Measurements from ENCODE around the gene VPS9D1.
"Not testable (repeated sequence)": the region's sequence is repeated elsewhere in the genome, so short reads cannot be mapped to it uniquely, and the experiment has no call there.

Gene VPS9D1

GRCh38 chr16:89691986-89692569 is 28.6 kb downstream of the VPS9D1 start:
- no peak for DNase-seq

- no peak for DNase-seq
Observed at GRCh38 chr16:89691231-89691985, 29.3 kb downstream of the VPS9D1 start.

GRCh38 chr16:89690392-89690901 is 30.3 kb downstream of the VPS9D1 start:
- no peak for DNase-seq

GRCh38 chr16:89689621-89690020 is 31.1 kb downstream of the VPS9D1 start:
- DNase-seq = not testable (repeated sequence)

- DNase-seq = no peak
Observed at GRCh38 chr16:89689142-89689541, 31.6 kb downstream of the VPS9D1 start.

GRCh38 chr16:89688395-89688794 is 32.3 kb downstream of the VPS9D1 start:
- no peak for DNase-seq

GRCh38 chr16:89687092-89687940 is 33.4 kb downstream of the VPS9D1 start:
- DNase-seq = peak; percentile 8

GRCh38 chr16:89686520-89687091 is 34.1 kb downstream of the VPS9D1 start, which contains the start of gene CDK10:
Gene CDK10, plus strand, starts transcription at chr16:89686689. Its CDS starts 22 bp downstream, at chr16:89686711.
- peak; percentile 72 for DNase-seq

- no peak for DNase-seq
Observed at GRCh38 chr16:89685916-89686315, 34.8 kb downstream of the VPS9D1 start.

GRCh38 chr16:89678258-89678657 is 42.4 kb downstream of the VPS9D1 start:
- no peak for DNase-seq

- DNase-seq = no peak
Observed at GRCh38 chr16:89672177-89672941, 48.3 kb downstream of the VPS9D1 start.

GRCh38 chr16:89671565-89671964 is 49.1 kb downstream of the VPS9D1 start:
- not testable (repeated sequence) for DNase-seq

- DNase-seq = no peak
Observed at GRCh38 chr16:89670496-89671431, 49.9 kb downstream of the VPS9D1 start.

- no peak for DNase-seq
Observed at GRCh38 chr16:89669755-89670154, 50.9 kb downstream of the VPS9D1 start.

GRCh38 chr16:89668790-89669158 is 51.9 kb downstream of the VPS9D1 start:
- no peak for DNase-seq

GRCh38 chr16:89667633-89668032 is 53.1 kb downstream of the VPS9D1 start:
- no peak for DNase-seq

- not testable (repeated sequence) for DNase-seq
Observed at GRCh38 chr16:89667000-89667399, 53.7 kb downstream of the VPS9D1 start.

GRCh38 chr16:89664238-89664637 is 56.5 kb downstream of the VPS9D1 start:
- not testable (repeated sequence) for DNase-seq

- no peak for DNase-seq
Observed at GRCh38 chr16:89661215-89661614, 59.5 kb downstream of the VPS9D1 start.

GRCh38 chr16:89660146-89660545 is 60.6 kb downstream of the VPS9D1 start:
- DNase-seq = no peak

Data from NCI-H526 treated with DMSO at 0.1 percent for 48 hours (cell line).